Dendritic cell treated with granulocyte-macrophage colony-stimulating factor and Interleukin-4, amounts not matched to agents 40 ng/mL and 50 ng/mL, for 4 days (primary cell): ENCODE measurements around the gene PIK3CB.

ENCODE experiments used
- H3K27ac Mint-ChIP-seq: one replicate; pipeline ENCODE4 v1.8.0; 2022; ENCODE audit warnings: mild to moderate bottlenecking, mixed read lengths
- H3K27me3 Mint-ChIP-seq: one replicate; pipeline ENCODE4 v1.8.0; 2022; ENCODE audit warnings: mild to moderate bottlenecking, mixed read lengths
- H3K36me3 Mint-ChIP-seq: one replicate; pipeline ENCODE4 v1.8.0; 2022; ENCODE audit warnings: low read depth, mixed read lengths
- H3K4me1 Mint-ChIP-seq: one replicate; pipeline ENCODE4 v1.8.0; 2022; ENCODE audit warnings: low read depth, mixed read lengths
- H3K4me3 Mint-ChIP-seq: one replicate; pipeline ENCODE4 v1.8.0; 2022; ENCODE audit warnings: mild to moderate bottlenecking, moderate library complexity, mixed read lengths
- H3K9me3 Mint-ChIP-seq: one replicate; pipeline ENCODE4 v1.8.0; 2022; ENCODE audit warnings: mixed read lengths
- intact Hi-C: fragments of 100-400 bp; cut with micrococcal nuclease; formaldehyde crosslinking; loops from one replicate; pipeline ENCODE4 v1.15.0; 2022

Gene PIK3CB

GRCh38 chr3:138776961-138777360, 57.8 kb downstream of the PIK3CB start:
- intact Hi-C loops: loop anchor here (5.0 kb wide), 1 partner anchor 35 kb away; no protein-coding TSS in a partner anchor
- no peaks in the 10 kb centered on the region for H3K9me3 Mint-ChIP-seq
- peaks cover 28% of the 10 kb centered on the region for H3K4me1 Mint-ChIP-seq
- peaks cover 27% of the 10 kb centered on the region for H3K36me3 Mint-ChIP-seq
- H3K27me3 Mint-ChIP-seq: no peaks in the 10 kb centered on the region
- no peak overlapping the region for H3K27ac Mint-ChIP-seq
- no peak overlapping the region for H3K4me3 Mint-ChIP-seq

DNA sequence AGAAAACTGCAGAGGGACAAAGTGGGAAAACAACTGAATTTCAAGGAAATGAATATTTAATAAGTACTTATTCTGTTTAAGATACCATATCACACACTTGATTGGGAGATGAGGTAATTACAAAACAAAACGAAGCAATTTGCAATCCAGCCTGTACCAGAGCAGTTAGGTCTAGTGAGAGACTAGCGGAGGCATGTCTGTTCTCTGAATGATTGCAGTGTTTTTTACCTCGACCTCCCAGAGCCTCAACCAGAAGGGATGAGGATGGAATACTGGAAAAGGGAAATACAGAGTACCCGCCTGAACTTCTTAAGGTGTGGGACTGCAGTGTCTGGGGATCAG, 59.5 kb downstream of the PIK3CB start:
- Mint-ChIP-seq H3K27me3 (no peaks in the 10 kb centered on the region), H3K9me3 (no peaks in the 10 kb centered on the region), H3K4me1 (peaks cover 28% of the 10 kb centered on the region), H3K27ac (peak overlapping the region; percentile 25), H3K36me3 (peaks cover 27% of the 10 kb centered on the region), H3K4me3 (no peak overlapping the region)
- intact Hi-C loops: loop anchor here (5.0 kb wide), 1 partner anchor 37 kb away; no protein-coding TSS in a partner anchor

GRCh38 chr3:138774529-138775253, 60.0 kb downstream of the PIK3CB start:
- Mint-ChIP-seq H3K4me1 (peaks cover 28% of the 10 kb centered on the region), H3K27me3 (no peaks in the 10 kb centered on the region), H3K9me3 (no peaks in the 10 kb centered on the region), H3K36me3 (peaks cover 27% of the 10 kb centered on the region), H3K27ac (peak overlapping the region; percentile 25), H3K4me3 (no peak overlapping the region)
- intact Hi-C loops: loop anchor here (5.0 kb wide), 1 partner anchor 38 kb away; no protein-coding TSS in a partner anchor

DNA sequence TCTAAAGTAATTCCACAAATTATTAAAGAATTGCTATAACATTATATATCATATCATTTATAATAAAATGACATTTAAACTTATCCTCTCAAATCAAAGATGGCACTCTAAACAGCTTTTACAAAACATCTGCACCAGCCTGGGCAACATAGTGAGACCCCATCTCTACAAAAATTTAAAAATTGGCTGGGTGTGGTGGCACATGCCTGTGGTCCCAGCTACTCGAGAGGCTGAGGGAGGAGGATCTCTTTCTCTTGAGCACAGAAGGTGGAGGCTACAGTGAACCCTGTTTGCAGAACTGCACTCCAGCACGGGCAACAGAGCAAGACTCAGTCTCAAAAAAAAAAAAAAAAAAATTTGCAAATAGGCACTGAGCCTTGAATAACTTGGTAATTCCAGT, 63.1 kb downstream of the PIK3CB start:
- H3K9me3 Mint-ChIP-seq: peaks cover 18% of the 10 kb centered on the region
- no peak overlapping the region for H3K27ac Mint-ChIP-seq
- peaks cover 29% of the 10 kb centered on the region for H3K36me3 Mint-ChIP-seq
- no peaks in the 10 kb centered on the region for H3K27me3 Mint-ChIP-seq
- no peak overlapping the region for H3K4me3 Mint-ChIP-seq
- peaks cover 21% of the 10 kb centered on the region for H3K4me1 Mint-ChIP-seq
- intact Hi-C loops: no loop called here

DNA sequence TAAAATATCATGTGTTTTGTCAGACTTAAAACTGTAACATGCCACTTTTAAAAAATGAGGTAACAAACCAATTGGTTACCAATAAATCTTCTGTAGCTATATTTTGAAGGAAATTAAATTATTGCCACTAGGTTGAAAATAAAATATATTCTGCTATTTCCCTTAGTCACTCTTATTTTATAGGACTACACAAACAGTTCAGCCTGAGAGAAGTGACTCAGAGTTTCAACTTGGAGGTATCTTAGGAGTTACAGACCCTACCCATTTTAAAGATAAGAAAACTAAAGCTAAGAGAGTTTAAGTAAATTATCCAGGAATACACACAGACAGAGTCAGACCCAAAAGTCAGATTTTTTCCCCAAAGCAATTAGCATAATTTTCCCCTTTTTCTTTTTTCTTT, 65.1 kb downstream of the PIK3CB start:
- Mint-ChIP-seq H3K4me1 (peaks cover 13% of the 10 kb centered on the region), H3K9me3 (peaks cover 18% of the 10 kb centered on the region), H3K4me3 (no peak overlapping the region), H3K27me3 (no peaks in the 10 kb centered on the region), H3K27ac (no peak overlapping the region), H3K36me3 (peaks cover 22% of the 10 kb centered on the region)
- intact Hi-C loops: no loop called here

DNA sequence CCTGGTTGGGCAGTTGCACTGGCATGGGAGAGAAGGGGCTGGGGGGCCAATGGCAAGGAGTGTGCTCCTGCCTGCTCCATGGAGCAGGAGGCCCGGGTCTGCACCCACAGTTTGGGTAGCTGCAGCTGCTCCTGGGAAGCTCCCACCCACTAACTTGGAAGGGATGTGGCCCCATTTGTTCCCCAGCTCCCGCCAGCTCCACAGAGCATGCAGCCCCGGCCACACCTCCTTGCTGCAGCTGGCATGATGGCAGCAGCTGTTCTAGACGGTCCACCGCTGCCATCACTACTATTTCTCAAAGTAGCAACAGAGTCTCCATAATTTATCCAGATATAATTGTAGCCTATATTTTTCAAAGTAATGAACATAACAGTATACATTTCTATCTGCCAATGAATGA, 65.8 kb downstream of the PIK3CB start:
- Mint-ChIP-seq H3K27me3 (no peaks in the 10 kb centered on the region), H3K36me3 (peaks cover 22% of the 10 kb centered on the region)

GRCh38 chr3:138768125-138768524, 66.6 kb downstream of the PIK3CB start:
- no peak overlapping the region for H3K4me3 Mint-ChIP-seq
- H3K9me3 Mint-ChIP-seq: peaks cover 18% of the 10 kb centered on the region
- H3K27me3 Mint-ChIP-seq: no peaks in the 10 kb centered on the region
- H3K36me3 Mint-ChIP-seq: peaks cover 22% of the 10 kb centered on the region
- H3K27ac Mint-ChIP-seq: no peak overlapping the region
- H3K4me1 Mint-ChIP-seq: no peaks in the 10 kb centered on the region
- intact Hi-C loops: no loop called here

More for the DNA sequence above, 65.8 kb downstream of the PIK3CB start:
- Mint-ChIP-seq H3K9me3 (peaks cover 18% of the 10 kb centered on the region), H3K4me3 (no peak overlapping the region), H3K27ac (no peak overlapping the region), H3K4me1 (peaks cover 6% of the 10 kb centered on the region)
- intact Hi-C loops: no loop called here

- H3K36me3 Mint-ChIP-seq: peaks cover 22% of the 10 kb centered on the region
- H3K9me3 Mint-ChIP-seq: peaks cover 18% of the 10 kb centered on the region
- no peaks in the 10 kb centered on the region for H3K27me3 Mint-ChIP-seq
- no peak overlapping the region for H3K27ac Mint-ChIP-seq
- intact Hi-C loops: no loop called here
- H3K4me1 Mint-ChIP-seq: no peaks in the 10 kb centered on the region
- H3K4me3 Mint-ChIP-seq: no peak overlapping the region
Observed at GRCh38 chr3:138767498-138768104, 67.1 kb downstream of the PIK3CB start.

- Mint-ChIP-seq H3K9me3 (no peaks in the 10 kb centered on the region), H3K27ac (no peak overlapping the region), H3K4me1 (peaks cover 8% of the 10 kb centered on the region), H3K4me3 (no peak overlapping the region), H3K36me3 (peaks cover 44% of the 10 kb centered on the region), H3K27me3 (no peaks in the 10 kb centered on the region)
- intact Hi-C loops: no loop called here
Observed at GRCh38 chr3:138761002-138761401, 73.7 kb downstream of the PIK3CB start.

DNA sequence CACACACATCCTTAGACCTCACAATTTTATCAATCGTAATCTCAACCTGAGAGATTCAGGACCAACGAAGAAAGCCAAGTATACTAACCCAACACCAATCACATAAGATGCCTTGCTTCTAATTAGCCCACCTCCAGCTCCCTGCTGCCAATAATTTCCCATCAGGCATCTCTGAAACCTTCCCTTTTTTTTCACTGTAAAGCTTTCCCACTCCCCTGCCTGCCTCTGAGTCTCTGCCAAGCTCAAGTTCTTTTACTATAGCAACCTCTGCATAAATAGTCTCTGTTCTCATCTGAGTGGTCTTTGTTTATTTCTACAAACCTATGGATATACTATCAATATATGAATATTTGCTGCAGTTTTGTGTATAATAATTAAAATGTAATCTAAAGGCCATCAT, 86.5 kb downstream of the PIK3CB start:
- no peak overlapping the region for H3K4me3 Mint-ChIP-seq
- H3K27me3 Mint-ChIP-seq: no peaks in the 10 kb centered on the region
- H3K9me3 Mint-ChIP-seq: no peaks in the 10 kb centered on the region
- H3K4me1 Mint-ChIP-seq: peaks cover 13% of the 10 kb centered on the region
- intact Hi-C loops: no loop called here
- peaks cover 39% of the 10 kb centered on the region for H3K36me3 Mint-ChIP-seq
- H3K27ac Mint-ChIP-seq: no peak overlapping the region

DNA sequence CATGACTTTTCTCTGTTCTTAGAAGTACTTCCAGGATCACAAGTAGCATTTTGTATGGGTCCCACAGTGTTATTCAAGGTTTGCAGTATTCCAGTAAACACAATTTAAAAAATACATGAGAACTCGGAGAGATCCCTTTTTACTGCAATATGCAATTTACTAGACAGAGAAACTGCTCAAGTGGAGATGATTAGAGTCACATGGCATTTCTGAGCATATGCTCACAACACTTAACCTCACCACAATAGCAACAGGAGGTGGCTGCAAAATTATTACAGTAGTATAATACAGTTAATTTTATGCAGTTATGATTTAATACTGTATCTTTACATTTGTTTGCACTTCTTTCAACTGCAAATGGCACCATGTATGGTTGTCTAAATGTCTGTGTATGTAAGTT, 87.5 kb downstream of the PIK3CB start:
- H3K27ac Mint-ChIP-seq: no peak overlapping the region
- no peaks in the 10 kb centered on the region for H3K9me3 Mint-ChIP-seq
- H3K4me3 Mint-ChIP-seq: no peak overlapping the region
- no peaks in the 10 kb centered on the region for H3K27me3 Mint-ChIP-seq
- peaks cover 13% of the 10 kb centered on the region for H3K4me1 Mint-ChIP-seq
- H3K36me3 Mint-ChIP-seq: peaks cover 38% of the 10 kb centered on the region
- intact Hi-C loops: no loop called here

DNA sequence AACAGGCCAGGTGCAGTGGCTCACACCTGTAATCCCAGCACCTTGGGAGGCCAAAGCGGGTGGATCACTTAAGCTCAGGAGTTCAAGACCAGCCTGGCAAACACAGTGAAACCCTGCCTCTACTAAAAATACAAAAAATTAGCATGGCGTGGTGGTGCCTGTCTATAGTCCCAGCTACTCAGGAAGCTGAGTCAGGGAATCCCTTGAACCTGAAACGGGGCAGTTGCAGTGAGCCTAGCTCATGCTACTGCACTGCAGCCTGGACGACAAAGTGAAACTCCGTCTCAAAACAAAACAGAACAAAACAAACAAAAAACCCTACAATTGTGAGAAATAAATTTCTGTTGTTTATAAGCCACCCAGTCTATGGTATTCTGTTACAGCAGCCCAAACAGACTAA, 94.7 kb downstream of the PIK3CB start:
- Mint-ChIP-seq H3K27ac (no peak overlapping the region), H3K4me1 (peaks cover 11% of the 10 kb centered on the region), H3K36me3 (peaks cover 36% of the 10 kb centered on the region), H3K9me3 (no peaks in the 10 kb centered on the region), H3K4me3 (no peak overlapping the region), H3K27me3 (no peaks in the 10 kb centered on the region)
- intact Hi-C loops: no loop called here

GRCh38 chr3:138732456-138732855, 102.3 kb downstream of the PIK3CB start:
- peaks cover 38% of the 10 kb centered on the region for H3K36me3 Mint-ChIP-seq
- H3K4me1 Mint-ChIP-seq: peaks cover under 1% of the 10 kb centered on the region
- H3K27me3 Mint-ChIP-seq: no peaks in the 10 kb centered on the region
- intact Hi-C loops: no loop called here
- no peak overlapping the region for H3K4me3 Mint-ChIP-seq
- peak overlapping the region; percentile 60 for H3K27ac Mint-ChIP-seq
- H3K9me3 Mint-ChIP-seq: no peaks in the 10 kb centered on the region

DNA sequence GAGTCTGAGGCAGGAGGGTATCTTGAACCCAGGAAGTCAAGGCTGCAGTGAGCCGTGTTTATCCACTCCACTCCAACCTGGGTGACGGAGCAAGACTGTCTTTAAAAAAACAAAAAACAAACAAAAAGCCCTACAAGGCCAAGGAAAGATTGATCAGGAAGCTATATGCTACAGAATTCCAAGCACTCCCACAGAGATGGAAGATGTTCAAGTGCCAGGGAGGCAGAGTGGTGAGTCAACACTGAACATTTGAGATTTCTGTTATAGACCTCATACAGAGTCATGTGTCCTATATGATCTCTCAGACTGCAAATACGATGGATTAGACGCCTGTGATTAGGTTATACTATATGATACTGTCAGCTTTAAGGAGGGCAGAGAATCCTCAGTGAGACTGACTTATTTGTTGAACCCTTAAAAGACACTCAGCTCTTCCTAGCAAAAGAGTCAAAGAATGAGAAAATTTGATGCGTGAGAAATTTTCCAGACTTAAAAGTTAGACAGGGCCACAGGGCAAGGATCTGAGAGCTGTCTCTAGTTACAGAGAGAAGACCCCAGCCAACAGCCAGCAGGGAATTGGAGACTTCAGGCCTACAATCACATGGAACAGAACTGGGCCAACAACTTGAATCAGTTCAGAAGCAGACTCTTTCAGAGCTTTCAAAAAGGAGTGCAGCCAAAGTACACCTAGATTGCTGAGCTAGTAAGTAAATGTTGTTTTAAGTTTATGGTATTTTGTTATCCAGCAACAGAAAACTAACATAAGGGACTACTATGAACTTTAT, 107.6 kb downstream of the PIK3CB start:
- peaks cover 23% of the 10 kb centered on the region for H3K4me1 Mint-ChIP-seq
- intact Hi-C loops: no loop called here
- H3K27me3 Mint-ChIP-seq: no peaks in the 10 kb centered on the region
- no peak overlapping the region for H3K4me3 Mint-ChIP-seq
- H3K27ac Mint-ChIP-seq: peak overlapping the region; percentile 71
- no peaks in the 10 kb centered on the region for H3K9me3 Mint-ChIP-seq
- H3K36me3 Mint-ChIP-seq: peaks cover 59% of the 10 kb centered on the region
